UCSD-AML1 (cell line): Measurements from ENCODE around the gene SPRED2.

Experiments used
- DNase-seq: peaks from one replicate; lab custom pipeline; 2025; ENCODE audit not compliant: unreplicated experiment; lab: John Stamatoyannopoulos, UW

The SPRED2 gene

GRCh38 chr2:65388596-65389390, 43.6 kb downstream of the SPRED2 start:
- DNase-seq, result no peak

GRCh38 chr2:65388051-65388531, 44.3 kb downstream of the SPRED2 start:
- no peak for DNase-seq

GRCh38 chr2:65386989-65387388, 45.4 kb downstream of the SPRED2 start:
- DNase-seq, result peak; percentile 14

- no peak for DNase-seq
Measured at GRCh38 chr2:65386344-65386743, 46.1 kb downstream of the SPRED2 start.

- peak; percentile 51 for DNase-seq
Measured at GRCh38 chr2:65383541-65384488, 48.6 kb downstream of the SPRED2 start.

- peak; percentile 82 for DNase-seq
Measured at GRCh38 chr2:65382776-65383357, 49.5 kb downstream of the SPRED2 start.

- DNase-seq, result peak; percentile 17
Measured at GRCh38 chr2:65382323-65382722, 50.1 kb downstream of the SPRED2 start.

- DNase-seq, result no peak
Measured at GRCh38 chr2:65381607-65382051, 50.8 kb downstream of the SPRED2 start.

GRCh38 chr2:65380255-65380654, 52.1 kb downstream of the SPRED2 start:
- no peak for DNase-seq

- no peak for DNase-seq
Measured at GRCh38 chr2:65379721-65380171, 52.7 kb downstream of the SPRED2 start.

GRCh38 chr2:65379223-65379622, 53.2 kb downstream of the SPRED2 start:
- no peak for DNase-seq

- DNase-seq, result no peak
Measured at GRCh38 chr2:65378290-65378689, 54.1 kb downstream of the SPRED2 start.

GRCh38 chr2:65377556-65378192, 54.7 kb downstream of the SPRED2 start:
- peak; percentile 81 for DNase-seq

GRCh38 chr2:65375723-65376122, 56.7 kb downstream of the SPRED2 start:
- no peak for DNase-seq

GRCh38 chr2:65374999-65375398, 57.4 kb downstream of the SPRED2 start:
- DNase-seq, result no peak

GRCh38 chr2:65374575-65374974, 57.8 kb downstream of the SPRED2 start:
- no peak for DNase-seq

GRCh38 chr2:65373365-65373918, 59.0 kb downstream of the SPRED2 start:
- DNase-seq, result no peak

- no peak for DNase-seq
Measured at GRCh38 chr2:65372619-65373018, 59.8 kb downstream of the SPRED2 start.

- DNase-seq, result no peak
Measured at GRCh38 chr2:65371074-65371434, 61.3 kb downstream of the SPRED2 start.

GRCh38 chr2:65370387-65371073, 61.9 kb downstream of the SPRED2 start:
- DNase-seq, result no peak
